NT2/D1 (cell line): ENCODE data around the gene HIPK3.

Experiments
- YY1 ChIP-seq: IDR thresholded peaks from 2 replicates; pipeline ENCODE4 v1.6.1; 2011; ENCODE audit not compliant: insufficient read length, insufficient read depth
- ZNF274 ChIP-seq: IDR thresholded peaks from 2 replicates; pipeline ENCODE4 v1.6.1; 2011; ENCODE audit warnings: mild to moderate bottlenecking, low read depth, low read length

- no peak for TF ChIP-seq ZNF274
- no peak for TF ChIP-seq YY1
Observed at GRCh38 chr11:33269822-33270221, 12.6 kb downstream of the HIPK3 start.
